Heart right ventricle (tissue), 16 donors: ENCODE measurements around the gene PARD6G. TPM values are rescaled to one million over a fixed set of nuclear protein-coding genes. Genes with fewer than 3 reads are reported as not detected.

ENCODE experiments used
- ATAC-seq, 8 donors: fragments of 200-7000 bp; cut with Tn5 transposase; one replicate each; pipeline ENCODE4 v1.9.1; 2020; ENCODE audit warnings: mild to moderate bottlenecking in 8 of 8, moderate library complexity in 8 of 8, moderate number of reproducible peaks in 1 of 8
- DNase-seq, 2 donors: peaks; one replicate each; pipeline ENCODE4 v3.0.0-alpha.2; 2020
- H3K27ac ChIP-seq, 10 donors: fragments of 200-600 bp; sonication (generic) in 2 of 10; one replicate each; pipeline versions ENCODE4 v1.5.0 to v1.8.0; 2020 to 2022; ENCODE audit warnings: mild to moderate bottlenecking in 3 of 10
- H3K27me3 ChIP-seq, 7 donors: fragments of 200-600 bp; one replicate each; pipeline ENCODE4 v1.8.0; 2021 to 2022; ENCODE audit warnings: mild to moderate bottlenecking in 2 of 7
- H3K36me3 ChIP-seq, 9 donors: fragments of 200-600 bp; sonication (generic) in 1 of 9; one replicate each; pipeline versions ENCODE4 v1.5.0 to v1.8.0; 2020 to 2022; ENCODE audit warnings: mild to moderate bottlenecking in 2 of 9
- H3K4me1 ChIP-seq, 9 donors: fragments of 200-600 bp; sonication (generic) in 1 of 9; one replicate each; pipeline versions ENCODE4 v1.5.0 to v1.8.0; 2020 to 2022; ENCODE audit warnings: mild to moderate bottlenecking in 4 of 9
- H3K4me3 ChIP-seq, 10 donors: fragments of 200-600 bp; sonication (generic) in 2 of 10; one replicate each; pipeline versions ENCODE4 v1.5.0 to v1.8.0; 2020 to 2022; ENCODE audit warnings: mild to moderate bottlenecking in 7 of 10, moderate library complexity in 2 of 10
- H3K9me3 ChIP-seq, 11 donors: fragments of 200-600 bp in 10 of 11; sonication (generic) in 2 of 11; one replicate each; pipeline versions ENCODE4 v1.5.0 to v1.8.0; 2013 to 2022; ENCODE audit warnings: mild to moderate bottlenecking in 2 of 11, control low read depth in 1 of 11, moderate library complexity in 1 of 11
- CTCF ChIP-seq, 9 donors: fragments of 200-600 bp; sonication (generic) in 2 of 9; IDR thresholded peaks; one replicate each; pipeline versions ENCODE4 v1.5.0 to v1.8.0; 2021 to 2022; ENCODE audit warnings: antibody characterized with exemption in 9 of 9, mild to moderate bottlenecking in 5 of 9, moderate library complexity in 1 of 9
- WGBS, 2 donors: extraction: QIAGEN DNeasy Blood & Tissue Kit; methylation state at CpG; one replicate each; pipeline ENCODE4 v1.1.7; 2013; ENCODE audit warnings: inconsistent platforms in 1 of 2; 5-methylcytosine and 5-hydroxymethylcytosine counted together
- intact Hi-C, 10 donors: fragments of 100-400 bp; cut with DNase I; formaldehyde crosslinking; loops; one replicate each; pipeline versions ENCODE4 v1.11.1 to v1.14.2; 2022
- polyA plus RNA-seq, 2 donors: library from polyadenylated mRNA; stranded (reverse); fragments of 200-250 nt; gene quantifications; one replicate each; pipeline ENCODE4 v1.2.3, GENCODE V29; 2013
- total RNA-seq, 10 donors: library from RNA; stranded (reverse); fragmentation: NEBNext Ultra II Directional in 3 of 10; extraction: Animal tissue kit (Norgen Biotek cat#: 25700) in 3 of 10; gene quantifications; one replicate each; pipeline versions ENCODE4 v1.2.1 to v1.2.4, GENCODE V29; 2021 to 2023
- donor health status: Arrhythmogenic right ventricular cardiomyopathy.
- donor health status: ischemic (EF 13 %, LVEDD 7.1; RV severe dilation, severe dysfunction).
- donor health status: healthy with polysubstance abuse.
- donor health status: DM: no; HTN: yes; CAD: no.
- donor health status: DM: no; HTN: no; CAD: no.
- donor health status: ischemic (EF 25% LVEDD 6.9; RV normal size, moderate dysfunction).
- donor health status: ischemic (EF 25% LVEDD 5.7; RV mildly dilated, moderate dysfunction).
- donor health status: healthy.
- donor health status: DM: yes; HTN: yes; CAD: no.
- donor health status: Ischemic cardiomyopathy.
- donor health status: ischemic (EF 35%, LVEDD 5.7; RV mildly dilated, moderate dysfunction).
- donor health status: nonischemic (EF 11% LVEDD 7.7; RV severe dilation, severe dysfunction).
- donor health status: DM: yes; HTN: yes; CAD: no.
- donor health status: PGD.
- donor health status: ischemic (EF 29% LVEDD 5.4; RV normal size, mild dysfunction).
- donor health status: nonischemic (EF 23%, LVEDD 6.1; RV moderate dilation, normal function).

Gene PARD6G
- total and polyA plus RNA-seq, 12 donors: 0.77 to 3.8 (median 2.6) TPM

- Histone ChIP-seq H3K4me3 (peak within 1 kb of the TSS; percentile 58 to 86 (median 74)), H3K27me3 (no peaks in the 10 kb centered on the region), H3K4me1 (peaks cover 0 to 40% (median 28%) of the 10 kb centered on the region in 9 donors), H3K36me3 (peaks cover 0 to 6% (median 0%) of the 10 kb centered on the region in 9 donors), H3K27ac (peak within 1 kb of the TSS; percentile 78 to 96 (median 88)), H3K9me3 (peaks cover 0 to 5% (median 0%) of the 10 kb centered on the region in 11 donors)
- 2 to 3% methylated on average over 63 to 75 of the region's 76 CpGs for WGBS, 2 donors
- intact Hi-C loops: loop anchor here in 3 of 10 donors (5.0 to 10.0 kb wide), 3 partner anchors 72 to 424 kb away; partner anchors contain the start of gene RBFA (in 1 of the 3)
- DNase-seq: peak; percentile 64 to 89
- peak; percentile 89 to 96 (median 94) for ATAC-seq
- TF ChIP-seq CTCF (IDR thresholded peaks at IDR 0.05): no peak
Measured at GRCh38 chr18:80108739-80109675, 138.3 kb downstream of the PARD6G start, which contains the start of gene ADNP2. ADNP2 (plus strand) TSS chr18:80109262; CDS start chr18:80117543, 8,281 bp downstream.

- peaks cover 0 to 5% (median 0%) of the 10 kb centered on the region in 11 donors for H3K9me3 ChIP-seq
- H3K27ac ChIP-seq: peak overlapping the region in 5 of 10 donors; percentile 39 to 96 (median 90)
- intact Hi-C loops: loop anchor here in 3 of 10 donors (5.0 to 10.0 kb wide), 3 partner anchors 71 to 423 kb away; partner anchors contain the start of gene RBFA (in 1 of the 3)
- peak; percentile 6 to 16 for DNase-seq
- TF ChIP-seq CTCF (IDR thresholded peaks at IDR 0.05): no peak
- peak in 1 of 8 donors; percentile 46 for ATAC-seq
- H3K27me3 ChIP-seq: no peaks in the 10 kb centered on the region
- H3K4me3 ChIP-seq: no peak overlapping the region
- H3K36me3 ChIP-seq: peaks cover 0 to 6% (median 0%) of the 10 kb centered on the region in 9 donors
- peaks cover 0 to 39% (median 25%) of the 10 kb centered on the region in 9 donors for H3K4me1 ChIP-seq
- WGBS, 2 donors: 91 to 92% methylated on average over 23 of the region's 23 CpGs
Measured at GRCh38 chr18:80108121-80108536, 139.2 kb downstream of the PARD6G start.

GRCh38 chr18:80107426-80107825, 139.9 kb downstream of the PARD6G start:
- peaks cover 0 to 6% (median 0%) of the 10 kb centered on the region in 9 donors for H3K36me3 ChIP-seq
- H3K27me3 ChIP-seq: no peaks in the 10 kb centered on the region
- H3K4me3 ChIP-seq: no peak overlapping the region
- H3K27ac ChIP-seq: peak overlapping the region in 2 of 10 donors; percentile 56 to 90
- intact Hi-C loops: loop anchor here in 3 of 10 donors (5.0 to 10.0 kb wide), 3 partner anchors 70 to 423 kb away; partner anchors contain the start of gene RBFA (in 1 of the 3)
- TF ChIP-seq CTCF (IDR thresholded peaks at IDR 0.05): no peak
- WGBS, 2 donors: 54 to 61% methylated on average over 10 of the region's 10 CpGs
- no peak for ATAC-seq
- peaks cover 0 to 5% (median 0%) of the 10 kb centered on the region in 11 donors for H3K9me3 ChIP-seq
- peaks cover 0 to 37% (median 21%) of the 10 kb centered on the region in 9 donors for H3K4me1 ChIP-seq
- no peak for DNase-seq

Other genes starting within 250 kb of the PARD6G start
- gene RBFA, start 213.1 kb downstream of the PARD6G start, total RNA-seq: 10 to 100 TPM; 13.6 to 30.6 (median 19.9) TPM
- gene RBFA, start 213.1 kb downstream of the PARD6G start, polyA plus RNA-seq: 10 to 100 TPM; 12.4 to 19.3 TPM
- gene ADNP2, start 138.3 kb downstream of the PARD6G start, total RNA-seq: 10 to 100 TPM in 8 of 10 donors, 1 to 10 TPM in 2; 6.9 to 12.4 (median 10.9) TPM
- gene ADNP2, start 138.3 kb downstream of the PARD6G start, polyA plus RNA-seq: 1 to 10 TPM; 4.6 to 5.9 TPM